Colonic mucosa (tissue), 4 donors: ENCODE results near the gene CDKN1A. TPM values are rescaled to one million over a fixed set of nuclear protein-coding genes. Genes with fewer than 3 reads are reported as not detected.

Experiments
- DNase-seq: peaks from one replicate; pipeline ENCODE4 v3.0.0-alpha.2; 2020
- H3K27ac ChIP-seq: fragments of 200-600 bp; one replicate; pipeline ENCODE4 v1.8.0; 2021
- H3K27me3 ChIP-seq: fragments of 200-600 bp; one replicate; pipeline ENCODE4 v1.8.0; 2021
- H3K36me3 ChIP-seq: fragments of 200-600 bp; one replicate; pipeline ENCODE4 v1.8.0; 2021
- H3K4me1 ChIP-seq: fragments of 200-600 bp; one replicate; pipeline ENCODE4 v1.8.0; 2021; ENCODE audit warnings: mild to moderate bottlenecking
- H3K4me3 ChIP-seq: fragments of 200-600 bp; one replicate; pipeline ENCODE4 v1.8.0; 2021
- H3K9ac ChIP-seq, 2 donors: one replicate each; pipeline ENCODE4 v1.7.0; 2013; ENCODE audit warnings: control low read depth in 2 of 2, low read depth in 2 of 2, low read length in 2 of 2
- H3K9me3 ChIP-seq: fragments of 200-600 bp; one replicate; pipeline ENCODE4 v1.8.0; 2021
- intact Hi-C: fragments of 100-400 bp; cut with DNase I; formaldehyde crosslinking; loops from one replicate; pipeline ENCODE4 v1.14.1; 2022
- total RNA-seq, 2 donors: library from RNA; stranded (reverse); fragmentation: NEBNext Ultra II Directional in 1 of 2; extraction: Animal tissue kit (Norgen Biotek cat#: 25700) in 1 of 2; gene quantifications; one replicate each; pipeline ENCODE4 v1.2.1, GENCODE V29; 2021
- TF ChIP-seq, protein P1 (sequence below): fragments of 200-600 bp; IDR thresholded peaks from one replicate; pipeline ENCODE4 v1.8.0; 2022; ENCODE audit warnings: antibody characterized with exemption, mild to moderate bottlenecking
- donor health status: healthy.
- donor health status: DM: no; HTN: no; CAD: no.
- donor health status: DM: no; HTN: no; CAD: no.

The CDKN1A gene
- total RNA-seq, 2 donors from 2014 or later: 157 to 286 TPM

DNA sequence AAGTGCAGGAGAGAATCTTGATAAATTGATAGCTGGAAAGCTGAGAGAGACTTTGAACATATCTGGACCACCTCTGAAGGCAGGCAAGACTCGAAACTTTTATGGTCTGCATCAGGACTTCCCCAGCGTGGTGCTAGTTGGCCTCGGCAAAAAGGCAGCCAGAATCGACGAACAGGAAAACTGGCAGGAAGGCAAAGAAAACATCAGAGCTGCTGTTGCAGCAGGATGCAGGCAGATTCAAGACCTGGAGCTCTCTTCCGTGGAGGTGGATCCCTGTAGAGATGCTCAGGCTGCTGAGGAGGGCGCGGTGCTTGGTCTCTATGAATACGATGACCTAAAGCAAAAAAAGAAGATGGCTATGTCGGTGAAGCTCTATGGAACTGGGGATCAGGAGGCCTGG lies 4.6 kb upstream of the CDKN1A start:
- Histone ChIP-seq H3K27me3 (no peaks in the 10 kb centered on the region), H3K27ac (no peak overlapping the region), H3K4me1 (peaks cover 8% of the 10 kb centered on the region), H3K36me3 (no peaks in the 10 kb centered on the region), H3K9me3 (no peaks in the 10 kb centered on the region), H3K4me3 (no peak overlapping the region), H3K9ac (no peak overlapping the region)
- TF ChIP-seq, protein P1, sequence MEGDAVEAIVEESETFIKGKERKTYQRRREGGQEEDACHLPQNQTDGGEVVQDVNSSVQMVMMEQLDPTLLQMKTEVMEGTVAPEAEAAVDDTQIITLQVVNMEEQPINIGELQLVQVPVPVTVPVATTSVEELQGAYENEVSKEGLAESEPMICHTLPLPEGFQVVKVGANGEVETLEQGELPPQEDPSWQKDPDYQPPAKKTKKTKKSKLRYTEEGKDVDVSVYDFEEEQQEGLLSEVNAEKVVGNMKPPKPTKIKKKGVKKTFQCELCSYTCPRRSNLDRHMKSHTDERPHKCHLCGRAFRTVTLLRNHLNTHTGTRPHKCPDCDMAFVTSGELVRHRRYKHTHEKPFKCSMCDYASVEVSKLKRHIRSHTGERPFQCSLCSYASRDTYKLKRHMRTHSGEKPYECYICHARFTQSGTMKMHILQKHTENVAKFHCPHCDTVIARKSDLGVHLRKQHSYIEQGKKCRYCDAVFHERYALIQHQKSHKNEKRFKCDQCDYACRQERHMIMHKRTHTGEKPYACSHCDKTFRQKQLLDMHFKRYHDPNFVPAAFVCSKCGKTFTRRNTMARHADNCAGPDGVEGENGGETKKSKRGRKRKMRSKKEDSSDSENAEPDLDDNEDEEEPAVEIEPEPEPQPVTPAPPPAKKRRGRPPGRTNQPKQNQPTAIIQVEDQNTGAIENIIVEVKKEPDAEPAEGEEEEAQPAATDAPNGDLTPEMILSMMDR: no peak
- no peak for DNase-seq
- intact Hi-C loops: no loop called here

DNA sequence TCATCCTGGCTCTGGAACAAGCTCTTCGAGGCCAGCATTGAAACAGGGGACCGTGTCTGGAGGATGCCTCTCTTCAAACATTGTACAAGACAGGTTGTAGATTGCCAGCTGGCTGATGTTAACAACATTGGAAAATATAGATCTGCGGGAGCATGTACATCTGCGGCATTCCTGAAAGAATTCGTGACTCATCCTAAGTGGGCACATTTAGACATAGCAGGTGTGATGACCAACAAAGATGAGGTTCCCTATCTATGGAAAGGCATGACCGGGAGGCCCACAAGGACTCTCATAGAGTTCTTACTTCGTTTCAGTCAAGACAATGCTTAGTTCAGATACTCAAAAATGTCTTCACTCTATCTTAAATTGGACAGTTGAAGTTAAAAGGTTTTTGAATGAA lies 3.6 kb upstream of the CDKN1A start:
- H3K27ac ChIP-seq: no peak overlapping the region
- peaks cover 8% of the 10 kb centered on the region for H3K4me1 ChIP-seq
- DNase-seq: no peak
- TF ChIP-seq, protein P1: no peak
- H3K27me3 ChIP-seq: no peaks in the 10 kb centered on the region
- no peak overlapping the region for H3K9ac ChIP-seq
- intact Hi-C loops: no loop called here
- no peaks in the 10 kb centered on the region for H3K9me3 ChIP-seq
- H3K4me3 ChIP-seq: no peak overlapping the region
- H3K36me3 ChIP-seq: no peaks in the 10 kb centered on the region

DNA sequence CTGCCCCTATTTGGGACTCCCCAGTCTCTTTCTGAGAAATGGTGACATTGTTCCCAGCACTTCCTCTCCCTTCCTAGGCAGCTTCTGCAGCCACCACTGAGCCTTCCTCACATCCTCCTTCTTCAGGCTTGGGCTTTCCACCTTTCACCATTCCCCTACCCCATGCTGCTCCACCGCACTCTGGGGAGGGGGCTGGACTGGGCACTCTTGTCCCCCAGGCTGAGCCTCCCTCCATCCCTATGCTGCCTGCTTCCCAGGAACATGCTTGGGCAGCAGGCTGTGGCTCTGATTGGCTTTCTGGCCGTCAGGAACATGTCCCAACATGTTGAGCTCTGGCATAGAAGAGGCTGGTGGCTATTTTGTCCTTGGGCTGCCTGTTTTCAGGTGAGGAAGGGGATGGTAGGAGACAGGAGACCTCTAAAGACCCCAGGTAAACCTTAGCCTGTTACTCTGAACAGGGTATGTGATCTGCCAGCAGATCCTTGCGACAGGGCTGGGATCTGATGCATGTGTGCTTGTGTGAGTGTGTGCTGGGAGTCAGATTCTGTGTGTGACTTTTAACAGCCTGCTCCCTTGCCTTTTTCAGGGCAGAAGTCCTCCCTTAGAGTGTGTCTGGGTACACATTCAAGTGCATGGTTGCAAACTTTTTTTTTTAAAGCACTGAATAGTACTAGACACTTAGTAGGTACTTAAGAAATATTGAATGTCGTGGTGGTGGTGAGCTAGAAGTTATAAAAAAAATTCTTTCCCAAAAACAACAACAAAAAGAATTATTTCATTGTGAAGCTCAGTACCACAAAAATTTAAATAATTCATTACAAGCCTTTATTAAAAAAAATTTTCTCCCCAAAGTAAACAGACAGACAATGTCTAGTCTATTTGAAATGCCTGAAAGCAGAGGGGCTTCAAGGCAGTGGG lies 2.1 kb upstream of the CDKN1A start:
- intact Hi-C loops: no loop called here

DNA sequence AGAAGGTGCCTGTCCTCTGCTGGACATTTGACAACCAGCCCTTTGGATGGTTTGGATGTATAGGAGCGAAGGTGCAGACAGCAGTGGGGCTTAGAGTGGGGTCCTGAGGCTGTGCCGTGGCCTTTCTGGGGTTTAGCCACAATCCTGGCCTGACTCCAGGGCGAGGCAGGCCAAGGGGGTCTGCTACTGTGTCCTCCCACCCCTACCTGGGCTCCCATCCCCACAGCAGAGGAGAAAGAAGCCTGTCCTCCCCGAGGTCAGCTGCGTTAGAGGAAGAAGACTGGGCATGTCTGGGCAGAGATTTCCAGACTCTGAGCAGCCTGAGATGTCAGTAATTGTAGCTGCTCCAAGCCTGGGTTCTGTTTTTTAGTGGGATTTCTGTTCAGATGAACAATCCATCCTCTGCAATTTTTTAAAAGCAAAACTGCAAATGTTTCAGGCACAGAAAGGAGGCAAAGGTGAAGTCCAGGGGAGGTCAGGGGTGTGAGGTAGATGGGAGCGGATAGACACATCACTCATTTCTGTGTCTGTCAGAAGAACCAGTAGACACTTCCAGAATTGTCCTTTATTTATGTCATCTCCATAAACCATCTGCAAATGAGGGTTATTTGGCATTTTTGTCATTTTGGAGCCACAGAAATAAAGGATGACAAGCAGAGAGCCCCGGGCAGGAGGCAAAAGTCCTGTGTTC lies 1.3 kb upstream of the CDKN1A start:
- H3K9me3 ChIP-seq: no peaks in the 10 kb centered on the region
- H3K27ac ChIP-seq: peak overlapping the region; percentile 95
- H3K9ac ChIP-seq: peak overlapping the region in 1 of 2 donors; percentile 98
- no peak for DNase-seq
- H3K4me3 ChIP-seq: no peak overlapping the region
- H3K27me3 ChIP-seq: no peaks in the 10 kb centered on the region
- TF ChIP-seq, protein P1: no peak
- peaks cover 13% of the 10 kb centered on the region for H3K4me1 ChIP-seq
- H3K36me3 ChIP-seq: no peaks in the 10 kb centered on the region
- intact Hi-C loops: no loop called here

More for the DNA sequence above, 2.1 kb upstream of the CDKN1A start:
- TF ChIP-seq, protein P1: no peak
- Histone ChIP-seq H3K4me1 (peaks cover 8% of the 10 kb centered on the region), H3K9ac (peak overlapping the region; percentile 17 to 98), H3K27me3 (no peaks in the 10 kb centered on the region), H3K36me3 (no peaks in the 10 kb centered on the region), H3K9me3 (no peaks in the 10 kb centered on the region), H3K4me3 (no peak overlapping the region), H3K27ac (no peak overlapping the region)
- DNase-seq: no peak

DNA sequence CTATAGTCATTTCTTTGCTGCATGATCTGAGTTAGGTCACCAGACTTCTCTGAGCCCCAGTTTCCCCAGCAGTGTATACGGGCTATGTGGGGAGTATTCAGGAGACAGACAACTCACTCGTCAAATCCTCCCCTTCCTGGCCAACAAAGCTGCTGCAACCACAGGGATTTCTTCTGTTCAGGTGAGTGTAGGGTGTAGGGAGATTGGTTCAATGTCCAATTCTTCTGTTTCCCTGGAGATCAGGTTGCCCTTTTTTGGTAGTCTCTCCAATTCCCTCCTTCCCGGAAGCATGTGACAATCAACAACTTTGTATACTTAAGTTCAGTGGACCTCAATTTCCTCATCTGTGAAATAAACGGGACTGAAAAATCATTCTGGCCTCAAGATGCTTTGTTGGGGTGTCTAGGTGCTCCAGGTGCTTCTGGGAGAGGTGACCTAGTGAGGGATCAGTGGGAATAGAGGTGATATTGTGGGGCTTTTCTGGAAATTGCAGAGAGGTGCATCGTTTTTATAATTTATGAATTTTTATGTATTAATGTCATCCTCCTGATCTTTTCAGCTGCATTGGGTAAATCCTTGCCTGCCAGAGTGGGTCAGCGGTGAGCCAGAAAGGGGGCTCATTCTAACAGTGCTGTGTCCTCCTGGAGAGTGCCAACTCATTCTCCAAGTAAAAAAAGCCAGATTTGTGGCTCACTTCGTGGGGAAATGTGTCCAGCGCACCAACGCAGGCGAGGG lies 594 bp upstream of the CDKN1A start:
- Histone ChIP-seq H3K9ac (peak overlapping the region in 1 of 2 donors; percentile 98), H3K27ac (peak overlapping the region; percentile 95), H3K4me3 (peak overlapping the region; percentile 74), H3K4me1 (peaks cover 17% of the 10 kb centered on the region), H3K9me3 (no peaks in the 10 kb centered on the region), H3K27me3 (no peaks in the 10 kb centered on the region), H3K36me3 (no peaks in the 10 kb centered on the region)
- intact Hi-C loops: no loop called here
- DNase-seq: peak; percentile 52
- TF ChIP-seq, protein P1: no peak
